ENCODE measurements around the gene RAPGEF1. TPM values are rescaled to one million over a fixed set of nuclear protein-coding genes. Genes with fewer than 3 reads are reported as not detected.

The RAPGEF1 gene
- total and polyA plus RNA-seq, 2 of the 13 experiments (the other 11 are each of a cell fraction or from before 2014, with no cell fraction given) = 21.2 to 38.9 TPM

DNA sequence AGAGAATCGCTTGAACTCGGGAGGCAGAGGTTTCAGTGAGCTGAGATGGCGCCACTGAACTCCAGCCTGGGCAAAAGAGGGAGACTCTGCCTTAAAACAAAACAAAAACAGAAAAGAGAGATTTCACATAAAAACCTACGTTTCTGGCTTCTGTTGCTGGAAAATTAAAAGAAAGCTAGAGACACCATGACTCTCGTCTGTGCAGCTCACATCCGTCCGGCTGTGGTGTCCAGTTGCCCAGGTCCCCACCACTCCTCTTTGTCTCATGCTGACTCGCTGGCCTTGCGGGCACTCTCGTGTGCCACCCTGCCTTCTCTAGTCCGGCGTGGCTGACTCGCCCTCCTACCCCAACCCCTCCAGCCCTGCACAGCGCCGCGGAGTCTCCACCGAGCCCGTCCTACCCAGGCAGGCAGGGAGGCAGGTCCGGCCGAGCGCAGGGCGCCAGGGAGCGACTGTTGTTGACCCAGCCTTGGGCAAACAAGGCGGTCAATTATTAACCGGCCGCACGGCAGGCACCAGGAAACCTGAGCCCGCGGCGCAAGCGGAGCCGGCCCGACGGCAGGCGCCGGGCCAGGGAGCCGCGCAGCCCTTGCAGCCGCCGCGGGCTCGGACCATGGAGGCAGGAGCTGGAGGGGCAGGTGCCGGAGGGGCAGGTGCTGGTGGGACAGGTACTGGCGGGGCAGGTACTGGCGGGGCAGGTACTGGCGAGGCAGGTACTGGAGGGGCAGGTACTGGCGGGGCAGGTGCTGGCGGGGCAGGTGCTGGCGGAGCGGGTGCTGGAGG, 194.7 kb downstream of the RAPGEF1 start, which contains the start of gene PRRT1B (continued):
- TF ChIP-seq ZNF484 (CRISPR knock-in tag; IDR thresholded peaks at IDR 0.05; ENCODE audit: borderline replicate concordance, low read depth) = no peak
- 0 out of 4 replicates have a peak, but pooled peaks of 1 of the 2 experiments have one; percentile 12 for TF ChIP-seq NR2F1 (CRISPR knock-in tag; IDR thresholded peaks at IDR 0.05)
- peak; percentile 39; the same call in 1 of the 2 replicates for TF ChIP-seq KAT8 (CRISPR knock-in tag; IDR thresholded peaks at IDR 0.05)
- TF ChIP-seq GATAD1 (CRISPR knock-in tag; IDR thresholded peaks at IDR 0.05) = no peak
- TF ChIP-seq NR2F6 (IDR thresholded peaks at IDR 0.05) = no peak
- TF ChIP-seq NR2F6 (CRISPR knock-in tag; IDR thresholded peaks at IDR 0.05) = peak; percentile 57; the same call in 1 of the 2 replicates
- TF ChIP-seq ETV6 (CRISPR knock-in tag; conservative IDR thresholded peaks at IDR 0.05) = 0 out of 2 replicates have a peak, but pooled peaks have one; percentile 26
- peak; percentile 89 for TF ChIP-seq BORCS8-MEF2B (CRISPR knock-in tag; IDR thresholded peaks at IDR 0.05)
- 0 out of 2 replicates have a peak, but pooled peaks have one; percentile 60 for TF ChIP-seq HNRNPL (IDR thresholded peaks at IDR 0.05; ENCODE audit: low read depth, low read length)
- TF ChIP-seq REPIN1 (CRISPR knock-in tag; IDR thresholded peaks at IDR 0.05; ENCODE audit: borderline replicate concordance, low read depth) = peak; percentile 74; the same call in 1 of the 2 replicates
- peak; percentile 86; the same call in 1 of the 2 replicates for TF ChIP-seq TMF1 (CRISPR knock-in tag; IDR thresholded peaks at IDR 0.05; ENCODE audit: low read depth)
- 0 out of 2 replicates have a peak, but pooled peaks have one; percentile 32 for TF ChIP-seq ZNF343 (CRISPR knock-in tag; IDR thresholded peaks at IDR 0.05)
- TF ChIP-seq, protein P1, sequence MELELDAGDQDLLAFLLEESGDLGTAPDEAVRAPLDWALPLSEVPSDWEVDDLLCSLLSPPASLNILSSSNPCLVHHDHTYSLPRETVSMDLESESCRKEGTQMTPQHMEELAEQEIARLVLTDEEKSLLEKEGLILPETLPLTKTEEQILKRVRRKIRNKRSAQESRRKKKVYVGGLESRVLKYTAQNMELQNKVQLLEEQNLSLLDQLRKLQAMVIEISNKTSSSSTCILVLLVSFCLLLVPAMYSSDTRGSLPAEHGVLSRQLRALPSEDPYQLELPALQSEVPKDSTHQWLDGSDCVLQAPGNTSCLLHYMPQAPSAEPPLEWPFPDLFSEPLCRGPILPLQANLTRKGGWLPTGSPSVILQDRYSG (CRISPR knock-in tag; IDR thresholded peaks at IDR 0.05) = no peak
- peak; percentile 58; the same call in 1 of the 2 replicates for TF ChIP-seq ZBTB3 (CRISPR knock-in tag; IDR thresholded peaks at IDR 0.05; ENCODE audit: borderline replicate concordance, low read depth)
- no peak for TF ChIP-seq MLLT10 (CRISPR knock-in tag; IDR thresholded peaks at IDR 0.05)
- no peak for TF ChIP-seq ZNF513 (CRISPR knock-in tag; conservative IDR thresholded peaks at IDR 0.05)
- peak; percentile 69 for TF ChIP-seq RBM39 (IDR thresholded peaks at IDR 0.05; ENCODE audit: low read depth, low read length, poor library complexity, severe bottlenecking)
- TF ChIP-seq PHB2 (IDR thresholded peaks at IDR 0.05; ENCODE audit: partially characterized antibody) = no peak
- TF ChIP-seq KDM1A (CRISPR knock-in tag; IDR thresholded peaks at IDR 0.05) = no peak
- peak; percentile 72 for TF ChIP-seq ZNF878 (CRISPR knock-in tag; IDR thresholded peaks at IDR 0.05)
- TF ChIP-seq ZNF780A (CRISPR knock-in tag; IDR thresholded peaks at IDR 0.05) = 0 out of 2 replicates have a peak, but pooled peaks have one; percentile 44
- TF ChIP-seq RARA (CRISPR knock-in tag; IDR thresholded peaks at IDR 0.05) = peak; percentile 86
- TF ChIP-seq HNF1A (IDR thresholded peaks at IDR 0.05; ENCODE audit: low read depth) = peak; percentile 97
- peak; percentile 100 for TF ChIP-seq HNF1A (CRISPR knock-in tag; IDR thresholded peaks at IDR 0.05; ENCODE audit: borderline replicate concordance)
- TF ChIP-seq ZNF605 (CRISPR knock-in tag; IDR thresholded peaks at IDR 0.05) = no peak
